Stimulated activated CD4-positive, alpha-beta T cell treated with anti-CD3 and anti-CD28 coated beads, Interleukin-2, amount 100 ng/mL, for 24 hours (primary cell): ENCODE results near the gene POLR3E.
"Not testable (repeated sequence)": the region's sequence is repeated elsewhere in the genome, so short reads cannot be mapped to it uniquely, and the experiment has no call there.

Source experiments
- DNase-seq, 2 donors: peaks; one replicate each; pipeline ENCODE4 v3.0.0-alpha.2; 2020

POLR3E gene

GRCh38 chr16:22337045-22337444, 39.8 kb downstream of the POLR3E start:
- DNase-seq = no peak

DNA sequence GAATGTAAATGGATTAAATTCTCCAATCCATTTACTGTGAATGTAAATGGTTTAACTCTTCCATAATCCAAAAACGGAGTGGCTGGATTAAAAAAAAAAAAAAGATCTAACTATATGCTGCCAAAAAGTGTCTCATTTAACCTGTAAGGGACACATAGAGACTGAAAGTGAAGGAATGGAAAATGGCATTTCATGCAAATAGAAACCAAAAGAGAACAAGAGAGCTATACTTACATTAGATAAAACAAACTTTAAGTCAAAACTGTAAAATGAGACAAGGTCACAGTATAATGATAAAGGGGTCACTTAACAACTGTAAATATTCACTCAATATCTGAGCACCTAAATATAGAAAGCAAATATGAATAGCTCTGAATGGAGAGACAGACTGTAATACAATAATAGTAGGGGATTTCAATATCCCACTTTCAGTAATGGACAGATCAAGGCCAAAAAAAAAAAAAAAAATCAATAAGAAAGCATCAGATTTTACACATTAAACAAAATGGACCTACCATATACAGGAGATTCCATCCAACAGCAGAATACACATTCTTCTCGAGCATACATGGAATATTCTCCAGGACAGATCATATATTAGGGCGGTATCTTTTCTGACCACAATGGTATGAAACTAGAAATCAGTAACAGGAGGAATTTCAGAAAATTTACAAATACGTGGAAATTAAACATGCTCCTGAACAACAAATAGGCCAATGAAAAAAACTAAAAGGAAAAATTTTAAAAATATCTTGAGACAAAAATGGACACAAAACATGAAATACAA, 40.8 kb downstream of the POLR3E start:
- no peak for DNase-seq

DNA sequence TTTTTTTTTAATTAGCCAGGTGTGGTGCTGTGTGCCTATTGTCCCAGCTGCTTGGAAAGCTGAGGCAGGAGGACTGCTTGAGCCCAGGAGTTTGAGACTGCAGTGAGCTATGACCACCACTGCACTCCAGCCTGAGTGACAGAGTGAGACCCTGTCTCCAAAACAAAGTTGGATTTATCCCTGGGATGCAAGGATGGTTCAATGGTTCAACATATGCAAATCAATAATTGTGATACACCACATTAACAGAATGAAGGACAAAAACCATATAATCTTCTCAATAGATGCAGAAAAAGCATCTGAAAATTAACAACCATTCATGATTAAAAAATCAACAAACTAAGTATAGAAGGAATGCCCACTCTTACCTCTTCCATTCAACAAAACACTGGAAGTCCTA, 43.7 kb downstream of the POLR3E start:
- no peak for DNase-seq

GRCh38 chr16:22342082-22342481, 44.9 kb downstream of the POLR3E start:
- DNase-seq = no peak

DNA sequence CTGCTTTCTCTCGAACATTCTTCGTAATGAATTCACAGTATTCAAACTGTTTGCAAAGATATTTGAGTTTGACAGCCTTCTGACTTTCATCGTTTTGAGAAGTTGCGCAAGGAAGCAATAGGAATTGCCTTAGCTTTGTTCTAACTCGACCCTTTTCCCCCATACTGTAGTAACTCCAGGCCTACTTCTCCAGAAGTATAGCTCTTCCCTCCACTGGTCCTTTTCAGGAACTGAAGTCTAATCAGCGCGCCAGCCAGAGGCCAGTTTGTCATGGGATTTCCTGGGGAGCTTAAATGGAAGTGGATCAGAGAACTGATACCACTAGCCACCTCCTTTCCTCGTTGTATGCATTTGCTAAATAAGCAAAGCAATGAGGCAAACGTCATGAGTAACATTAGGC, 49.3 kb downstream of the POLR3E start:
- DNase-seq = no peak

- DNase-seq = no peak
Observed at GRCh38 chr16:22347100-22347820, 50.1 kb downstream of the POLR3E start.

DNA sequence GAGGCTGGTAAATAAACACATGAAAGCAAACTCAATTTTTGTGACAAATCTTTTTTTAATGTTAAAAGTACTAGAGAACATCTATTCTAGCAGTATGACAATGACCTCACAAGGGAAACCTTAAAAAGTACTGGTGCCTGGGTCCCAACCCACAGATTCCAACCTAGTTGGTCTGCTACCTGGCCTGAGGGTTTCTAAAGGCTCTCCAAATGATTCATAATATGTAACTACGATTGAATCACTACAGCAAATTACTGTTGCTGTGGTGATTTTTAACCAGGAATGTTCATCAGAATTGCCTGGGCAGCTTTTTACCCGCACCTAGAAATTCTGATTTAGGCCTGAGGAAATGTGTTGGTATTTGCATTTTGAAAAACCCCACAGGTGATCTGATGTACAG, 51.1 kb downstream of the POLR3E start:
- DNase-seq = no peak

DNA sequence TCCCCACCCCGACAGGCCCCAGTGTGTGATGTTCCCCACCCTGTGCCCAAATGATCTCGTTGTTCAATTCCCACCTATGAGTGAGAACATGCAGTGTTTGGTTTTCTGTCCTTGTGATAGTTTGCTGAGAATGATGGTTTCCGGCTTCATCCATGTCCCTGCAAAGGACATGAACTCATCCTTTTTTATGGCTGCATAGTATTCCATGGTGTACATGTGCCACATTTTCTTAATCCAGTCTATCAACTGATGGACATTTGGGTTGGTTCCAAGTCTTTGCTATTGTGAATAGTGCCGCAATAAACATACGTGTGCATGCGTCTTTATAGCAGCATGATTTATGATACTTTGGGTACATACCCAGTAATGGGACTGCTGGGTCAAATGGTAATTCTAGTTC, 53.8 kb downstream of the POLR3E start:
- DNase-seq = not testable (repeated sequence)

GRCh38 chr16:22352140-22352539, 54.9 kb downstream of the POLR3E start:
- no peak for DNase-seq

DNA sequence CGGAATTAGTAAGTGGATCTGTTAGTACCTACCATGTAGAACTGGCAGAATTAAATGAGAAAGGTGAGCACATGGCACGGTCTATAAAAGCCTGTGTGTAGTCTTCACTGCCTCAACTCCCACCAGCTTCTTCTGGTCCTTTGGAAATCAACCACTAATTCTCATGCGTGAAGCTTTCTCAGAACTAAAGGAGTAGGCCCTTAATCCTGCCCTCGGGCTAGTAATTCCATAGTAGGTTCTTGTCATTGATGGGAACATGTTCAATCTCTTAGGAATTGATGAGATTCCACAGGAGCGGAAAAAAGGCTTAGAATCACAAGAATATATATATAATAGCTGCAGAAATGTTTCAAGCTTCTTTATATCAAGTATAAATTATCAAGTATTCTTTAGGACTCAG, 55.5 kb downstream of the POLR3E start:
- no peak for DNase-seq

DNA sequence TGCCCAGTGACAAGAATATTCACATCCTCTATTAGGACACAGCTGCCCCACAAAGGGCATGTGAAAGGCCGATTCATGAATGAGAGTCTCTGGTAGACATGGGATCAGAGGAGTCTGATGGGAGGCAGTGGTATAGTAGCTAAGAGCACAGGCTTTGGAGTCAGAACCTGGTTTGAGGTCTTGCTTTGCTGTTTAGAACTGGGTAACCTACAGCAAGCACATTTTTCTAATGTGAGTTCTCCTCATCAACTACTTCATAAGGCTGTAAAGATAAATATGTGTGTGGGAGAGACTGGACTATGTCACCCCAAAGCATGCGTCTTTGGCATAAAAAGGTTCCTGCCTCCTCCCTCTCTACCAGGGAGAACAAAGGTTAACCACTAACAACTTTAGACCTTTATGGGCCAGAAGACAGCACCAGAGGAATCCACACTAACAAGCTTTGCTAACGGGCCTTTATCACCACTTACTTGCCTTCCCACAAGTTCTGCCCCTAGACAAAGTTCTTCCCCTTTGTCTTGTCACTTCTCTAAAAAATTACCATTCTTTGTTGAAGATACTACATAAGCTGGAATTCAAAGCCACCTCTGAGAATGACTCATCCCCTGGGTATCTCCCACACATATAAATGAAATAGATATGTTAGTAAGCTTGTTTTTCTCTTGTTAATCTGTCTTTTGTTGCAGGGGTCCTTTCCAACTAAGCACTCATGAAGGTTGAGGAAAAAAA, 56.1 kb downstream of the POLR3E start:
- DNase-seq = no peak

GRCh38 chr16:22353933-22354541, 56.8 kb downstream of the POLR3E start:
- no peak for DNase-seq

DNA sequence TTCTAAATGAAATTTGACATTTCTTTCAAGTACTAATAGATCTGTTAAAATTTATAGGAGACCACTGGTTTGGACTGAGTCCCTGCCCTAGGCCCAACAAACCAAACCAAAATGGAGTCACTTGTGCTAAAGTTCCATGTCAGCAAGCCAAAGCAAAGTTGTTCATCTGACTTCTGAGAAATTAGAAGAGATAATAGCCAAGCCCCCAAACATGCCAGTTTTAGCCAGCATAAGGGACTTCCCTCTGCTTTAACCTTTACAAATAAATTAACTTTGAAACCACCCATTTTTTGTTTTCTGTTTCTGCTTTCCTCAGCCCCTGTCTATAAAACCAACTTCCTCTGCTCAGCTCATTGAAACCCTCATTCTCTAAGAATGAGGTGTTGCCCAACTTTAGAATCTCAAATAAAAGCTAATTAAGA, 58.3 kb downstream of the POLR3E start:
- DNase-seq = no peak

GRCh38 chr16:22356930-22357634, 59.9 kb downstream of the POLR3E start:
- DNase-seq = no peak

DNA sequence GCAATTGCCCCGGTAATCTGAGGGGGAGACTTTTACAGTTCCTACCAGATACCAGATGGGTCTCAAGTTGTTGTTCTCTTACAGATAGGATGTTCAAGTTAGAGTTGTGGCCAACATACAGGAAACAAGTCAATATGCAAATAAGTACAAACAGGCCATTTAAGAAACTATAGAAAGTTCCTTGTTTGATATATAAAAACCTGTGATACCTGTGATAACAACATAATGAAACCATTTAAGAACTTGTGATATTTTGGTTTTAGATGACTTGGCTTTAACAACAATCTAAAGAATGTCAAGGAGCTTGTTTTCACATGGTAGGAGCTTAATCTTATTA, 60.4 kb downstream of the POLR3E start:
- no peak for DNase-seq

GRCh38 chr16:22358000-22358399, 60.8 kb downstream of the POLR3E start:
- DNase-seq = no peak

DNA sequence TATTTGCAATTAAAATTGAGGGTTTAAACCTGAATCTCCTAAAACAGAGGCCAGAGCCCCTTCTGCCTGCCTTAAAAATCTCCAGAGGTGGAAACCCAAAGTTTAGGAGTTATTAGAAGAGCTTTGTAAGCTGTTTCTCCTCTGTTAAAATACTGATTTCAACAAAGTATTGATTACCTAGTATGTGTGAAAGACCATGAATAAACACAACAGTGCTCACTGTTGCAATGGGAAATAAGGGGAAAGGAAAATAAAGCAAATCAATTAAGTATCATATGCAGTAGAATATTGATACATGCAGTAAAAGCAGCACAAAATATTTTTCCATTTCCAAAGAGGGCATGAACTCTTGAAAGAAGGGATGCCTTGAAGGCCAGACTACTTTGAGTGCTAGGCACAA, 62.5 kb downstream of the POLR3E start:
- DNase-seq = no peak

DNA sequence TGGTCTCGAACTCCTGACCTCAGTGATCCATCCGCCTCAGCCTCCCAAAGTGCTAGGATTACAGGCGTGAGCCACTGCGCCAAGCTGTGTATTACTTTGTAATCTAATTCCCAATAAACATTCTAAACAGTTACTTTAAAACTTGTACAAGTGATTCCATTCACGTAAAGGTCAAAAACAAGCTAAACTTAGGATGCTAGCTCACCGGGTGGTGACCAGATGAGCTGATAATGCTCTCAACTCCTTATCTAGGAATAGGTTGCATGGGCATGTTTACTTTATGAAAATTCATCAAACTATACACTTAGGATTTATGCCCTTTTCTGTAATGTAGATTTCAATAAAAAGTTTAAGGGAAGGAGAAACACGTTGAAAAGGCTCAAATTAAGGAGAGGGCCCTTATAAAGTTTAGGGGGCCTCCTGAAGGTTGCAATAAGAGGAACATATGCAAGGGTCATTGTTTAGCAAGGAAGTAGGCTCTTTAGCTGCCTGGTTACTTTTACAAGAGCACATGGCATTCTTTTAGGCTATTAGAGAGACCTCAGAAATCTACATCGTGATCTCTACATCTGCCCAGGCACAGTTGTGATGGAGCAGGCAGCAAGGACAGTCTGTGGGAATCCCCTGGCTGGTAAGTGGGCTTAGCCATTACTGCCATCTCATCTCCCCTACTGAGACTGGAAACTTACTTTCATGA, 63.9 kb downstream of the POLR3E start:
- no peak for DNase-seq

DNA sequence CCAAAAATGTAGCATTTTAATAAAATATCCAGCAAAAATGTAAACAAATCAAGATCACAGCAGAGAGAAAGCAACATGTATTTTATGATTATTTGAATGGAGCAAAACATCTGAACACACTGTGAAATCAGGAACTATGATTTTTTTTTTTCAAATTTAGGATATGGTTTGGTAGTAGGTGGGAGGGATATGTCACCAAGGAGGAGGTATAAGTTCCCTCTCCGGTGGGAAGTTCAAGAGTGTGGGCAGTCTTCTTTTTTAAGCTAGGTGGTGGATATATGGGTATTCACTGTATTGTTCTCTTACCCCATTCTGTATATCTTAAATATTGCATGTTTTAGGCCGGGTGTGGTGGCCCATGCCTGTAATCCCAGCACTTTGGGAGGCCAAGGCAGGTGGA, 67.0 kb downstream of the POLR3E start:
- no peak for DNase-seq

GRCh38 chr16:22366371-22366770, 69.2 kb downstream of the POLR3E start:
- DNase-seq = no peak

GRCh38 chr16:22366889-22367288, 69.7 kb downstream of the POLR3E start:
- DNase-seq = no peak

- DNase-seq = not testable (repeated sequence)
Observed at GRCh38 chr16:22368200-22368826, 71.1 kb downstream of the POLR3E start.
